Smooth muscle cell (in vitro differentiated cells): ENCODE data around the gene C12orf75. TPM values are rescaled to one million over a fixed set of nuclear protein-coding genes. Genes with fewer than 3 reads are reported as not detected.
A peak's percentile ranks its signal among the peaks of the same experiment; 100 is the strongest.

ENCODE experiments used
- DNase-seq: peaks from one replicate; lab custom pipeline; 2025; ENCODE audit not compliant: unreplicated experiment; lab: John Stamatoyannopoulos, UW
- H2AFZ ChIP-seq: fragments of 200-600 bp; sonication (generic); 2 replicates; pipeline ENCODE4 v1.6.0; 2016; ENCODE audit warnings: antibody characterized with exemption, low read depth, mild to moderate bottlenecking
- H3F3A ChIP-seq: fragments of 200-600 bp; sonication (generic); 2 replicates; pipeline ENCODE4 v1.6.0; 2017; ENCODE audit warnings: antibody characterized with exemption, low read depth
- H3K27ac ChIP-seq: fragments of 200-600 bp; sonication (generic); 2 replicates; pipeline ENCODE4 v1.5.1; 2016; ENCODE audit warnings: low read depth, mild to moderate bottlenecking
- H3K27me3 ChIP-seq: fragments of 200-600 bp; sonication (generic); 2 replicates; pipeline ENCODE4 v1.6.1; 2016; ENCODE audit warnings: low read depth, mild to moderate bottlenecking
- H3K36me3 ChIP-seq: fragments of 200-600 bp; sonication (generic); 2 replicates; pipeline ENCODE4 v1.5.1; 2016; ENCODE audit warnings: low read depth
- H3K4me1 ChIP-seq: fragments of 200-600 bp; sonication (generic); 2 replicates; pipeline ENCODE4 v1.5.1; 2016; ENCODE audit warnings: low read depth
- H3K4me2 ChIP-seq: fragments of 200-600 bp; sonication (generic); 2 replicates; pipeline ENCODE4 v1.6.0; 2016; ENCODE audit warnings: mild to moderate bottlenecking
- H3K4me3 ChIP-seq: fragments of 200-600 bp; sonication (generic); 2 replicates; pipeline ENCODE4 v1.5.1; 2016; ENCODE audit warnings: mild to moderate bottlenecking
- H3K79me2 ChIP-seq: fragments of 200-600 bp; sonication (generic); 2 replicates; pipeline ENCODE4 v1.6.0; 2016; ENCODE audit warnings: low read depth, mild to moderate bottlenecking
- H3K9ac ChIP-seq: fragments of 200-600 bp; sonication (generic); 2 replicates; pipeline ENCODE4 v1.6.0; 2016; ENCODE audit warnings: low read depth
- H3K9me3 ChIP-seq: fragments of 200-600 bp; sonication (generic); replicated peaks from 2 replicates; pipeline ENCODE4 v1.5.1; 2016; ENCODE audit warnings: low read depth
- H4K20me1 ChIP-seq: fragments of 200-600 bp; sonication (generic); 2 replicates; pipeline ENCODE4 v1.6.0; 2016; ENCODE audit warnings: low read depth
- WGBS: methylation state at CpG from one replicate; pipeline ENCODE4 v1.1.7; 2016; ENCODE audit warnings: low lambda C conversion rate; 5-methylcytosine and 5-hydroxymethylcytosine counted together
- polyA plus RNA-seq: library from polyadenylated mRNA; unstranded; fragments of >200 nt; fragmentation: Nextera tagmentation; extraction: Ambion mirVana; gene quantifications from 2 replicates; pipeline ENCODE4 v1.2.1, GENCODE V29; 2016
- total RNA-seq: library from RNA; depleted of rRNA; stranded (reverse); fragments of >200 nt; gene quantifications from 2 replicates; pipeline ENCODE4 v1.2.3, GENCODE V29; 2014
- TF ChIP-seq, protein P1 (sequence below): fragments of 200-600 bp; sonication (generic); IDR thresholded peaks from 2 replicates; pipeline ENCODE4 v1.5.1; 2017; ENCODE audit warnings: borderline replicate concordance, mild to moderate bottlenecking, antibody characterized with exemption; ENCODE audit not compliant: insufficient read depth, poor library complexity, severe bottlenecking

The C12orf75 gene
- total and polyA plus RNA-seq, 2 experiments from 2014 or later: 201 to 309 TPM

DNA sequence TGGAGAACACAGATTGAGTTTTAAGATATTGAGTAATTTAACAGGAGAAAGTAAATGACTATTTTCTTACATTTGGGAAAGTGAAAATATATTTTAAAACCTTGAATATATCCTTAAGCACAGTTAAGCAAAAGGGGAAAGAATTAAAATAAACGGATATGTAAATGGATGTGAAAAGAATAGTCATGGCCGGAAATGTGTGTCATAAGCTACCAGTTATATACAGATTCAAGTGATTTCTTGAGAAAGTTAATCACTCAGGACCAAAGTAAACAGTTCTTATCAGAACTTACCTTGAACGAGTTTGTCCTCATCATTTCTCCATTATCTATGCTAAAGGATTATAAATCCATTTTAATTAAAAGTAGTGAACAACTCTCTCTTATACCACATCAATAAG lies 33.4 kb downstream of the C12orf75 start:
- no peaks in the 10 kb centered on the region for H3K4me1 ChIP-seq
- no peaks in the 10 kb centered on the region for H3K27me3 ChIP-seq
- H3K9me3 ChIP-seq: no peaks in the 10 kb centered on the region
- H3K4me3 ChIP-seq: no peak overlapping the region
- H4K20me1 ChIP-seq: peaks cover 6% of the 10 kb centered on the region
- H3K79me2 ChIP-seq: peaks cover 15% of the 10 kb centered on the region
- no peak overlapping the region for H3K27ac ChIP-seq
- H3K9ac ChIP-seq: no peak overlapping the region
- no peaks in the 10 kb centered on the region for H3K36me3 ChIP-seq
- 95% methylated on average over 3 of the region's 3 CpGs for WGBS
- no peak overlapping the region for H2AFZ ChIP-seq
- no peak overlapping the region for H3K4me2 ChIP-seq
- H3F3A ChIP-seq: no peaks in the 10 kb centered on the region
- DNase-seq: no peak
- TF ChIP-seq, protein P1, sequence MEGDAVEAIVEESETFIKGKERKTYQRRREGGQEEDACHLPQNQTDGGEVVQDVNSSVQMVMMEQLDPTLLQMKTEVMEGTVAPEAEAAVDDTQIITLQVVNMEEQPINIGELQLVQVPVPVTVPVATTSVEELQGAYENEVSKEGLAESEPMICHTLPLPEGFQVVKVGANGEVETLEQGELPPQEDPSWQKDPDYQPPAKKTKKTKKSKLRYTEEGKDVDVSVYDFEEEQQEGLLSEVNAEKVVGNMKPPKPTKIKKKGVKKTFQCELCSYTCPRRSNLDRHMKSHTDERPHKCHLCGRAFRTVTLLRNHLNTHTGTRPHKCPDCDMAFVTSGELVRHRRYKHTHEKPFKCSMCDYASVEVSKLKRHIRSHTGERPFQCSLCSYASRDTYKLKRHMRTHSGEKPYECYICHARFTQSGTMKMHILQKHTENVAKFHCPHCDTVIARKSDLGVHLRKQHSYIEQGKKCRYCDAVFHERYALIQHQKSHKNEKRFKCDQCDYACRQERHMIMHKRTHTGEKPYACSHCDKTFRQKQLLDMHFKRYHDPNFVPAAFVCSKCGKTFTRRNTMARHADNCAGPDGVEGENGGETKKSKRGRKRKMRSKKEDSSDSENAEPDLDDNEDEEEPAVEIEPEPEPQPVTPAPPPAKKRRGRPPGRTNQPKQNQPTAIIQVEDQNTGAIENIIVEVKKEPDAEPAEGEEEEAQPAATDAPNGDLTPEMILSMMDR: no peak

DNA sequence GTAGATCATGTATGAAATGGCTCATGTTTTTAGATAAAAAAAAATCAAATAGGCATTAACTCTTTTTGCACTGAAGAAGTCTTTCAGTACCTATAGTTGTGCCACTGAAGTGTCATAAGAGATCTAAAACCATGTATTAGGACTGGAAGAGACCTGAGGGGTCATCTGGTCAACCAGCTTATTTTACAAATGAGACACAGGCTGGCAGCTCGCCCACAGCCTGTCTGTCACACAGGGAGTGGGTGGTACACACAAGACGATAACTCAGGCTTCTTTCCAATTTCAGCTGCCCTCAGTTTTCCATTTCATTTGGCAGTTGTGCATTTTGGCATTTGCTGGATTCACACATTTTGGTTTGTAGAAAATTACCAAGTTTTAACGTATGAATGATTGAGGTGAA lies 34.7 kb downstream of the C12orf75 start:
- Histone ChIP-seq H3K9me3 (no peaks in the 10 kb centered on the region), H3K4me2 (no peak overlapping the region), H3K79me2 (peaks cover 15% of the 10 kb centered on the region), H3K4me3 (no peak overlapping the region), H2AFZ (no peak overlapping the region), H3K36me3 (no peaks in the 10 kb centered on the region), H3F3A (no peaks in the 10 kb centered on the region), H3K27me3 (no peaks in the 10 kb centered on the region), H4K20me1 (peaks cover 12% of the 10 kb centered on the region), H3K4me1 (no peaks in the 10 kb centered on the region), H3K27ac (no peak overlapping the region), H3K9ac (no peak overlapping the region)
- no peak for DNase-seq
- 75% methylated on average over 3 of the region's 3 CpGs for WGBS
- TF ChIP-seq, protein P1: no peak

DNA sequence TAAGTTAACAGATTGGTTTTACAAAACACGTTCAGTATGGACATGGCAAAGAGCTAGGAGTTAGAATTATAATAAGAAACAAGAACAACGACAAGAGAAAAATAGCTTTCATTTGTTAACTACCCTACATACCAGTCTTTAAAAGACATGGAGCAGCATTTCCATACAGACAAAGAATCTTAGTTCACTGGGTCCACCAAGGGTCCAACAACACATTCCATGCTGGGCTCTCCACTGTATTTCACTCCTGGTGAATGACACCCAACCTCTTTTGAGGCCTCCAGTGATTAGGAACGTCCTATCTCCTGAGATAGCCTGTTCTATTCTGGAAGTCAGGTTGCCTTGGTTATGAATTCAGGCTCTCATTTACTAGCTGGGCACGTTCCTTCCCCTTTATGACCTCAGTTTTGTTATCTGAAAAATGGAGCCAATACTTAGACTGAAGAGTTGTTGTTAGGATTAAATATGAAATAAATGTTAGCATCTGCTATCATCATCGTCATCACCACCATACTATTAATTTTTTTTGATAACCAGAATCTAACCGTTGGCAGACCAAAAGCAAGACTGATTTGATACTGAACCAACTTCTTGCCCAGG lies 37.7 kb downstream of the C12orf75 start:
- H3K79me2 ChIP-seq: peaks cover 1% of the 10 kb centered on the region
- no peaks in the 10 kb centered on the region for H3K36me3 ChIP-seq
- no peaks in the 10 kb centered on the region for H3K27me3 ChIP-seq
- H4K20me1 ChIP-seq: peaks cover 7% of the 10 kb centered on the region
- DNase-seq: no peak
- no peak overlapping the region for H2AFZ ChIP-seq
- H3K9ac ChIP-seq: no peak overlapping the region
- 89% methylated on average over 6 of the region's 6 CpGs for WGBS
- no peaks in the 10 kb centered on the region for H3K4me1 ChIP-seq
- no peaks in the 10 kb centered on the region for H3K9me3 ChIP-seq
- peak overlapping the region; percentile 46 for H3K27ac ChIP-seq
- TF ChIP-seq, protein P1: no peak
- no peak overlapping the region for H3K4me3 ChIP-seq
- H3F3A ChIP-seq: no peaks in the 10 kb centered on the region
- no peak overlapping the region for H3K4me2 ChIP-seq

DNA sequence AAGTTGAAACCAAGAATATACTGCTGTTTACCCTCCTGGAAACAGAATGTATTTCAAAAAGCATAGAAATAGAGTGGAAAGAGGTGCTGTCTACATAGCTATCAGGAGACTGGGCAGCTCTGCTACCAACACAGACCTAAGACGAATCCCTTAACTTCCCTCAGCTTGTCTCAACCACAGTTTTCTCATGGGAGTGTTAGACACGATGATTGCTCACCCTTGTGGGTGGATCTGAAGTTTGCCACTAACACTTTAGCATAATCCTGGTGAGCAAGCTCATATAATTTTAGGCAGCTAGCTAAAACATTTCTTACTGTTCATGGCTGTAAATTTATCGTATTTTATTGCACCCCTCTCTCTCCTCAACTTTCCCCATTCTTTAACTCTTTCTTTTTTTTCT lies 38.5 kb downstream of the C12orf75 start:
- no peaks in the 10 kb centered on the region for H3K27me3 ChIP-seq
- H3F3A ChIP-seq: no peaks in the 10 kb centered on the region
- H2AFZ ChIP-seq: no peak overlapping the region
- peak overlapping the region; percentile 30 for H3K4me2 ChIP-seq
- H3K27ac ChIP-seq: peak overlapping the region; percentile 46
- no peaks in the 10 kb centered on the region for H3K9me3 ChIP-seq
- TF ChIP-seq, protein P1: no peak
- WGBS: 15% methylated on average over 3 of the region's 3 CpGs
- peaks cover 6% of the 10 kb centered on the region for H4K20me1 ChIP-seq
- no peak for DNase-seq
- no peak overlapping the region for H3K4me3 ChIP-seq
- H3K9ac ChIP-seq: no peak overlapping the region
- no peaks in the 10 kb centered on the region for H3K4me1 ChIP-seq
- no peaks in the 10 kb centered on the region for H3K79me2 ChIP-seq
- peaks cover 5% of the 10 kb centered on the region for H3K36me3 ChIP-seq
